Memory B cell (primary cell): ENCODE measurements around the gene MIS12.

Source experiments
- ATAC-seq: fragments of 150-1000 bp; cut with Tn5 transposase; 2 replicates; pipeline ENCODE4 v1.10.0; 2021; ENCODE audit warnings: low read depth, mild to moderate bottlenecking, moderate library complexity
- DNase-seq, 2 donors: peaks; one replicate each; pipeline ENCODE4 v3.0.0; 2022; ENCODE audit warnings: low spot score in 2 of 2
- H3K27ac Mint-ChIP-seq: one replicate; pipeline ENCODE4 v1.8.0; 2022; ENCODE audit warnings: mild to moderate bottlenecking, moderate library complexity, mixed read lengths
- H3K27me3 Mint-ChIP-seq: one replicate; pipeline ENCODE4 v1.8.0; 2022; ENCODE audit warnings: mixed read lengths
- H3K36me3 Mint-ChIP-seq: one replicate; pipeline ENCODE4 v1.8.0; 2022; ENCODE audit warnings: mild to moderate bottlenecking, mixed read lengths
- H3K4me1 Mint-ChIP-seq: one replicate; pipeline ENCODE4 v1.8.0; 2022; ENCODE audit warnings: mixed read lengths
- H3K4me3 Mint-ChIP-seq: one replicate; pipeline ENCODE4 v1.8.0; 2022; ENCODE audit warnings: mild to moderate bottlenecking, moderate library complexity, mixed read lengths
- H3K9me3 Mint-ChIP-seq: one replicate; pipeline ENCODE4 v1.8.0; 2022; ENCODE audit warnings: mixed read lengths

Gene MIS12

GRCh38 chr17:5486206-5487124 is at the start of gene MIS12:
Gene MIS12, plus strand, starts transcription at chr17:5486566. Its CDS starts 2,297 bp downstream, at chr17:5488863.
- H3K27me3 Mint-ChIP-seq, result no peaks in the 10 kb centered on the region
- H3K9me3 Mint-ChIP-seq, result no peaks in the 10 kb centered on the region
- peaks cover 19% of the 10 kb centered on the region for H3K4me1 Mint-ChIP-seq
- DNase-seq (peak; percentile 87 to 93), ATAC-seq (peak; percentile 87)
- peak within 1 kb of the TSS; percentile 98 for H3K27ac Mint-ChIP-seq
- H3K4me3 Mint-ChIP-seq, result peak within 1 kb of the TSS; percentile 89
- H3K36me3 Mint-ChIP-seq, result peaks cover 17% of the 10 kb centered on the region

DNA sequence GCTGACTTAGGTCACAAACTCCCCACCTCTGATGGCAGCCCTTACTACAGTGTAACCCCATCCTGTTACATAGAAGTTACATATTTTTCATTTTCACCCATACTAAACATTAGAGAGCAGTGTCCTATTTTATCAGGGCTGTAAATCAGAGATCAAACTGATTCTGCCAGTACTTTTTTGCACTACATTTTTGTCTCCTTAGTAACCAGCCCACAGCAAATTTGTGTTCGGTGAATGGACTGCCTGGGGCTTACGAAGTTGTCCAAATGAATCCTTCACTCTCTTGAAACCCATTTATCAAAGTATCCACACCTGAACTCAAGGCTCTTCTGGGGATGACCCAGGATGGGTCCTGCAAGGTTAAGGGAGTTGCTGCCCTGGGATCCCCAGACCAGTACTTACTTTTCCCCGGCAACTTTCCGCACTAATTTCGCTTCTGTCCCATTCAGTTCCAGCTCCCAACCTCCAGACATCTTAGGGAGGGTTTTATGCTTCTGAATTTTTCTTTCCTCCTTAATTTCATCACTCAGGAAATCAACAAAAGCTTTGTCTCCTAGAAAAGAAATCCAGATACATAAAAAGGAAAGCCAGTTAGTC is 48.5 kb upstream of the MIS12 start:
- Mint-ChIP-seq H3K9me3 (no peaks in the 10 kb centered on the region), H3K27me3 (no peaks in the 10 kb centered on the region), H3K4me3 (peak overlapping the region; percentile 82), H3K4me1 (peaks cover 25% of the 10 kb centered on the region), H3K36me3 (peaks cover 10% of the 10 kb centered on the region), H3K27ac (peak overlapping the region; percentile 82)
- DNase-seq (no peak), ATAC-seq (no peak)

DNA sequence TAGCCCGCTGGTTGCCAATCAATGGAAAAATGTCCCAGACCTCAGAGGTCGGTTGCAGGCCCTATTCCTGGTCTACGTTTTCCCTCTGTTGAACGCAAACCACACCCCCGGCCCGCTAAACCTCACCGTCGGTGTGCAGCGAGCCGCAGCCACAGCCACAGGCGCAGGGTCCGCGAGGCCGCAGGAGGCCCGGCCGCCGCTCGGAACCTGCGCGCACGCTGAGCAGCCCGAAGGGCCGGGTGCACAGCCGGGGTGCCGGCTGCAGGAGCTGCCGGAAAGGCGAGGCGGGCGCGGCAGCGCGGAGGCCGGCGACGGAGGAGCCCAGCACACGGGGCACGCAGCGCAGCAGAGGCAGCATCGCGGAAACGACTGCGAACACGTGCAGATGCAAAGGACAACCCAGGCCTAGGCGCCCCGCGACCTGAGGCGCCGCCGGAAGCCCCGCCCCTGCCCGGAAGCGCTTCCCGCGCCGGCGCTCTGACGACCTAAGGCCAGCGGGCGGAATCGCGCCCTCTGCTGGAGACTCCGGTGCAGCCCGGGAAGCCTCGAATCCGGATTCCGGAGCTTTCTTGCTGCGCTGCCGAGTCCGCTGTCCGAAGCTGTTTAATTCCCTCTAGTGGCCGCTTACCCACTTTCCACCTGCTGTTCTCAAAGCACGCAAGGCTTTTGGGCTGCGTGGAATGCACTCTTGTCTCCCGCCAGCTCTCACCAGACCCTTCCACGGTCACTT is 47.5 kb upstream of the MIS12 start, which contains the start of gene C1QBP:
Gene C1QBP, minus strand, starts transcription at position 440 of the 730 bp plus-strand sequence. Its CDS starts 82 bp downstream, at position 358.
- ATAC-seq (peak; percentile 88), DNase-seq (peak; percentile 96)
- H3K9me3 Mint-ChIP-seq, result no peaks in the 10 kb centered on the region
- H3K4me1 Mint-ChIP-seq, result peaks cover 22% of the 10 kb centered on the region
- peak within 1 kb of the TSS; percentile 94 for H3K27ac Mint-ChIP-seq
- peak within 1 kb of the TSS; percentile 82 for H3K4me3 Mint-ChIP-seq
- no peaks in the 10 kb centered on the region for H3K27me3 Mint-ChIP-seq
- H3K36me3 Mint-ChIP-seq, result peaks cover 5% of the 10 kb centered on the region

DNA sequence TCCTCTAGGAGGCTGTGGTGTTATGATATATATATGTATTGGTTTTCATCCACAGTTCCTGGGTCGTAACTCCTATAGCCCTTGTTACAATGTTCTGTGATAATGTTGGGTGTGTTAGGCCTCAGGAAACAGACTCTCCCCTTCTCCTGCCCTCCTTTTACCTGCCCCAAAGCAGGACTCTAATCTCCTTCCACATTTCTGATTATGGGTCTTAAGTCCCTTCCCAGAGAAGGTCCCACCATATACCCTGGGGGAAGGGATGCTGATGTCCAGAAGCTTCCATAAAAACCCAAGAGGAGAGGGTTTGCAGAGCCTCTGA is 47.0 kb upstream of the MIS12 start:
- ATAC-seq, result no peak
- H3K4me1 Mint-ChIP-seq, result peaks cover 22% of the 10 kb centered on the region

DNA sequence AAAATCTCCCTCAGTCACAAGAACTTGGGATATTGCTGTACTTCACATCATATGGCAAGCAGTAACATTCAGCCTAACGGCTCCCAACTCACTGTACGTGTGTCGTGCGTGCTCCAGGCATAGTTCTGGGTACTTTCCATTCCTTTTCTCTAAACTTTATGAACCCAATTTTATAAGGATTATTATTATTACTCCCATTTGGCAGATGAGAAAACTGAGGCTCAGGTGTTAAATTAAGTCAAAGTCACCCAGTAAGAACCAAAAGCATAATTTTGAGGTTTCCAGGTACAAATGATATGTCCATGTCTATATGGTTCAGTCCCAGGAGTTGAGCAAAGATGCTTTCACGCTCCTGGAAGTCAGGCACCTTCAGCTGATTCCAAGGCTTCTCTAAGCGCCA is 42.6 kb upstream of the MIS12 start:
- no peak for ATAC-seq

More for the DNA sequence above, 47.0 kb upstream of the MIS12 start:
- Mint-ChIP-seq H3K9me3 (no peaks in the 10 kb centered on the region), H3K36me3 (peaks cover 8% of the 10 kb centered on the region), H3K27me3 (no peaks in the 10 kb centered on the region), H3K4me3 (peak overlapping the region; percentile 82), H3K27ac (peak overlapping the region; percentile 94)
- DNase-seq, result no peak

GRCh38 chr17:5444209-5444608 is 42.2 kb upstream of the MIS12 start:
- no peak for ATAC-seq
- H3K4me3 Mint-ChIP-seq, result no peak overlapping the region
- H3K27ac Mint-ChIP-seq, result no peak overlapping the region
- peaks cover 18% of the 10 kb centered on the region for H3K36me3 Mint-ChIP-seq
- H3K27me3 Mint-ChIP-seq, result no peaks in the 10 kb centered on the region
- peaks cover 6% of the 10 kb centered on the region for H3K4me1 Mint-ChIP-seq
- H3K9me3 Mint-ChIP-seq, result no peaks in the 10 kb centered on the region
- no peak for DNase-seq

More for the DNA sequence above, 42.6 kb upstream of the MIS12 start:
- Mint-ChIP-seq H3K36me3 (peaks cover 16% of the 10 kb centered on the region), H3K4me3 (no peak overlapping the region), H3K9me3 (no peaks in the 10 kb centered on the region), H3K27ac (no peak overlapping the region), H3K4me1 (peaks cover 7% of the 10 kb centered on the region), H3K27me3 (no peaks in the 10 kb centered on the region)
- no peak for DNase-seq

DNA sequence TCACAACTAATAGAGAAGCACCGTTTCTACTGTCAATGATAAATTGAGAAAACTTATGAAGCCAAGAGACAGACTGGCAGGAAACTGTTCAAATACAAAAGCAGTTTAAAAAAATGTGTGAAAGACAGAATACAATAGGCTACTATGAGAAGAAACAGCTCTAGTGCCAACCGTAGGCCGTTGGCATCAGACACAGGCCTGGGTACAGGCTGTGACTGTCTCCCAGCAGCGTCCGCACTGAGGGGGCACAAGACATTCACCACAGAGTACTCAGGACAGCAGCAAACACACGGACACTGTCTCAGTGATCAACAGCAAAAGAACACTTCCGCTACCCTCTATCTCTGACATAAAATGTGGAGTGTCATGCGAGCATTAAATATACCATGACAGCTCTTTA is 39.6 kb upstream of the MIS12 start:
- H3K27me3 Mint-ChIP-seq, result no peaks in the 10 kb centered on the region
- no peak for DNase-seq
- peaks cover 21% of the 10 kb centered on the region for H3K36me3 Mint-ChIP-seq
- H3K9me3 Mint-ChIP-seq, result no peaks in the 10 kb centered on the region
- no peak overlapping the region for H3K27ac Mint-ChIP-seq
- no peaks in the 10 kb centered on the region for H3K4me1 Mint-ChIP-seq
- no peak overlapping the region for H3K4me3 Mint-ChIP-seq
- no peak for ATAC-seq

DNA sequence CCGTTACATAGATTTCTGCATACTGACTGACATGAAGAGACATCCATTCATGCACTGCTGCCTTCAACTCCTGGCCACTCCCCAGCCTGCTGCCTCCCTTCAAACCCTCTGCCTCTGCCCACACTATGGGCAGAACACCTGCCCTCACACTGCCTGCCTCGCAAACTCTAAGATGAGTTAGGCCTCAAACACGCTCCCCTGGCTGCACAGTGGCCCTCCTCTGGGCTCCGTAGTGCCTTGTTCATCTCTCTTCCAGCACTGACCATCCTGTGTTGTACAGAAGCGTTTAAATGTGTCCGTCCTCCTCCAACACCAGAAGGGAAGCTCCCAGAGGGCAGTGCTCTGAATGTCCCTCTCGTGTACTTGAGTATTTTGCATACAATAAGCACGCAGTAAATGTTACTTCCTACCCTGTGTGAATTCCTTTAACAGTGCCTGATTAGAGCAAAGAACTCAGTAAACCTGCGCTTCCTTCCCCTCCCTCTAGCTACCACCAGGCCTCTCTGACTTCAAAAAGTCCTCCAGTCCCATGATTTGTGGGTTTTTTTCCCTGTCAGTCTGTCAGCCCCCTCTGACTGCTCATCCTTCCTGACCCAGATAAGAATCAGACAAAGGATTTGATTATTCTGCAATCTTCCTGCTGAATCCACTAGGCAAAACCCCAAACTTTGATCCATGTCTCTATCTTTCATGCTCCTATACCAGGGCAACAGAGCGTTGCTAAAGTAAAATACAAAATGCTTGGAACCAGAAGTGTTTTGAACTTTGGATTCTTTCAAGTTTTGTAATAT is 21.5 kb upstream of the MIS12 start:
- H3K4me1 Mint-ChIP-seq, result peaks cover 26% of the 10 kb centered on the region
- no peak overlapping the region for H3K27ac Mint-ChIP-seq
- H3K4me3 Mint-ChIP-seq, result no peak overlapping the region
- ATAC-seq, result no peak
- H3K27me3 Mint-ChIP-seq, result no peaks in the 10 kb centered on the region
- H3K9me3 Mint-ChIP-seq, result no peaks in the 10 kb centered on the region
- DNase-seq, result no peak
- peaks cover 9% of the 10 kb centered on the region for H3K36me3 Mint-ChIP-seq

- no peak for ATAC-seq
- DNase-seq, result no peak
- H3K36me3 Mint-ChIP-seq, result peaks cover 2% of the 10 kb centered on the region
- no peak overlapping the region for H3K27ac Mint-ChIP-seq
- no peaks in the 10 kb centered on the region for H3K27me3 Mint-ChIP-seq
- H3K4me3 Mint-ChIP-seq, result no peak overlapping the region
- no peaks in the 10 kb centered on the region for H3K9me3 Mint-ChIP-seq
- peaks cover 26% of the 10 kb centered on the region for H3K4me1 Mint-ChIP-seq
These were observed 20.1 kb upstream of the MIS12 start for GRCh38 chr17:5466295-5466694.

- no peak for DNase-seq
- H3K27me3 Mint-ChIP-seq, result no peaks in the 10 kb centered on the region
- H3K4me1 Mint-ChIP-seq, result peaks cover 26% of the 10 kb centered on the region
- peaks cover 4% of the 10 kb centered on the region for H3K36me3 Mint-ChIP-seq
- H3K9me3 Mint-ChIP-seq, result no peaks in the 10 kb centered on the region
- peak overlapping the region; percentile 81 for H3K4me3 Mint-ChIP-seq
- peak overlapping the region; percentile 22 for H3K27ac Mint-ChIP-seq
- ATAC-seq, result no peak
These were observed 18.9 kb upstream of the MIS12 start for GRCh38 chr17:5467416-5467815.

DNA sequence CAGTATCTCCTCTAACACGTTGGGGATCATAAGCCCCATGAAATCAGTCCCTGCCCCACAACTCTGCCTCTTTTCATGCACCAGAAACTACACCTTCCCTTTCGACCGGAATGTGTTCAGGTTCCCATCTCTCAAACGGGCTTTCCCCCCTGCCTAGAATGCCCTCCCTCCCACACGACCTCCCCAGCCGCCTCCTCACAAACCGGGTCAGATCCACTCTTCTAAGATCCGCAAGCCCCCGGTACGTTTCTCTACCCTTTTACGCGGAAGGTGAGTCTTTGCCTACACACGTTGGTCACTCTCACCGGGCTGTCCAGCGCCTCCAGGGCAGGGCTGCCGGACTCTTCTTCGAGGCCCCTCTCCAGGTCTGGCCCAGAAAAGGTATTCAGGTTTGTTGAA is 18.3 kb upstream of the MIS12 start:
- Mint-ChIP-seq H3K4me3 (peak overlapping the region; percentile 81), H3K27ac (peak overlapping the region; percentile 22), H3K4me1 (peaks cover 26% of the 10 kb centered on the region), H3K27me3 (no peaks in the 10 kb centered on the region), H3K36me3 (peaks cover 4% of the 10 kb centered on the region), H3K9me3 (no peaks in the 10 kb centered on the region)
- DNase-seq, result peak in 1 of 2 donors; percentile 19
- peak; percentile 34 for ATAC-seq

DNA sequence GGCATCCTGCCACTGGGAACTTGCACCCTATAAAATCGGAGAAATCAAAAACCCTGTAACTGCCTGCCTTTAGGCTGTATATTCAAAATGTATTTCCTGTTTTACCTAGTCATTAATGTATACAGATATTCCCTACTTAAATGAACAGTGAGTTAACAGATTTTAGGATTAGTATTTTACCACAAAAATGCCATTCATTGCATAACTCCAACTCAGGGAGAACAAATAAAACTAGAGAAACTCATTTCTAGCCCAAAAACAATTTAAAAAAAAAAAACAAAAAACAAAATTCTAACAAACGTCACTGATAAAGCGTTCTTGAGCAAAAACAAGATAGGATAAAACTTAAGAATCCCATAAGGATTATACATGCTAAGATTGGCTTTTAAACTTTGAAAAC is 13.9 kb upstream of the MIS12 start:
- peaks cover 12% of the 10 kb centered on the region for H3K4me1 Mint-ChIP-seq
- DNase-seq (no peak), ATAC-seq (no peak)
- H3K36me3 Mint-ChIP-seq, result peaks cover 22% of the 10 kb centered on the region
- no peaks in the 10 kb centered on the region for H3K9me3 Mint-ChIP-seq
- no peak overlapping the region for H3K4me3 Mint-ChIP-seq
- H3K27ac Mint-ChIP-seq, result no peak overlapping the region
- no peaks in the 10 kb centered on the region for H3K27me3 Mint-ChIP-seq

GRCh38 chr17:5473906-5474305 is 12.5 kb upstream of the MIS12 start:
- Mint-ChIP-seq H3K9me3 (no peaks in the 10 kb centered on the region), H3K4me1 (peaks cover 3% of the 10 kb centered on the region), H3K27ac (no peak overlapping the region), H3K4me3 (no peak overlapping the region), H3K27me3 (no peaks in the 10 kb centered on the region), H3K36me3 (peaks cover 28% of the 10 kb centered on the region)
- no peak for ATAC-seq
- DNase-seq, result no peak
